GM12874 (cell line): ENCODE results near the gene COL5A2.

ENCODE experiments used
- TF ChIP-seq, protein P1 (sequence below): IDR thresholded peaks from 2 replicates; pipeline ENCODE4 v1.5.1; 2011; ENCODE audit warnings: low read depth, mild to moderate bottlenecking, control low read depth, low read length, moderate library complexity; ENCODE audit not compliant: insufficient read depth

The COL5A2 gene

DNA sequence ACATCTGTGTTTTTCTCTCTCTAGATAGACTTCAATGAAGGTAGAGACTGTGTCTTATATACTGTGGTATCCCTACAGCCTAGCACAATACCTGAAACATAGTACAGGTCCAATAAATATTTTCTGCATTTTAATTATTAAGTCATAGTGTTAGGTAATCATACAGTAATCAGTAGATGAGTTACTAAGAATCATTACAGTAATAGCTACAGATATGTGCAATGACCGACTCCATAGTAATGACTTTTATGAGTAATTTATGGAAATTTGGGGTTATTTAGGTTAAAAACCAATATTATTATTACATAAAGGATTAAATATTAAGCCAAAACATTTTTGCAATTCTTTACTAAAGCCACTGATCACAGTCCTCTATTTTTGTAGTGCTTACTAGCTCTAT, 21.6 kb downstream of the COL5A2 start:
- TF ChIP-seq, protein P1, sequence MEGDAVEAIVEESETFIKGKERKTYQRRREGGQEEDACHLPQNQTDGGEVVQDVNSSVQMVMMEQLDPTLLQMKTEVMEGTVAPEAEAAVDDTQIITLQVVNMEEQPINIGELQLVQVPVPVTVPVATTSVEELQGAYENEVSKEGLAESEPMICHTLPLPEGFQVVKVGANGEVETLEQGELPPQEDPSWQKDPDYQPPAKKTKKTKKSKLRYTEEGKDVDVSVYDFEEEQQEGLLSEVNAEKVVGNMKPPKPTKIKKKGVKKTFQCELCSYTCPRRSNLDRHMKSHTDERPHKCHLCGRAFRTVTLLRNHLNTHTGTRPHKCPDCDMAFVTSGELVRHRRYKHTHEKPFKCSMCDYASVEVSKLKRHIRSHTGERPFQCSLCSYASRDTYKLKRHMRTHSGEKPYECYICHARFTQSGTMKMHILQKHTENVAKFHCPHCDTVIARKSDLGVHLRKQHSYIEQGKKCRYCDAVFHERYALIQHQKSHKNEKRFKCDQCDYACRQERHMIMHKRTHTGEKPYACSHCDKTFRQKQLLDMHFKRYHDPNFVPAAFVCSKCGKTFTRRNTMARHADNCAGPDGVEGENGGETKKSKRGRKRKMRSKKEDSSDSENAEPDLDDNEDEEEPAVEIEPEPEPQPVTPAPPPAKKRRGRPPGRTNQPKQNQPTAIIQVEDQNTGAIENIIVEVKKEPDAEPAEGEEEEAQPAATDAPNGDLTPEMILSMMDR: no peak

DNA sequence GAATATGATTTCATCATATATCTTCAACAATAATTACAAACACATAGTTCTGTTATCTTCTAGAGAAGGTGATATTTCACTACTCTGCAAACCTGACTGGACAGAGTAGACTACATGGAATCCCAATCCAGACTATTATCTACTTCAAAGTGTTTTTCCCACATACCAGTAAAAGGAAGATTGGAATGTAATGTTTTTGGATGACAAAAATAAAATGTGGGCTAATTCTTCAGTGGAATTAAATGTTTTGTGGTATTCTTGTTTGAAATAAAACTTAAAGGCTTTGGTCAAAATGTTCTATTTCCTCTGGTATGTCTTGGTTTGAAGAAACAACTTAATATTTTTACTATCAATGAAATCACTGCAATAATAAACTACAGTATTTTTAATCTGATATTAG, 22.1 kb downstream of the COL5A2 start:
- TF ChIP-seq, protein P1: no peak

DNA sequence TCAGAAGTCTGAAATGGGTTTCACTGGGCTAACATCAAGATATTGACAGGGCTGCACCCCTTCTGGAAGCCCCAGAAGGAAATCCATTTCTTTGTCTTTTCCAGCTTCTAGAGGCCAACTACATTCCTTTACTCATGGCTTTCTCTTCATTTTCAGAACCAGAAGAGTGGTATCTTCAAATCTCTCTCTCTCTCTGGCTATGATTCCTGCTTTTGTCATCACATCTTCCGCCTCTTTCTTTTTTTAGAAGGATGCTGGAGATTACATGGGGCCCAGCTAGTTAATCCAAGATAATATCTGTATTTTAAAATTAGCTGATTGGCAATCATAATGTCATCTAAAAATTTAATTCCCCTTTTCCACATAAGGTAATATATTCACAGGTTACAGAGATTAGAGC, 23.8 kb downstream of the COL5A2 start:
- TF ChIP-seq, protein P1: no peak

DNA sequence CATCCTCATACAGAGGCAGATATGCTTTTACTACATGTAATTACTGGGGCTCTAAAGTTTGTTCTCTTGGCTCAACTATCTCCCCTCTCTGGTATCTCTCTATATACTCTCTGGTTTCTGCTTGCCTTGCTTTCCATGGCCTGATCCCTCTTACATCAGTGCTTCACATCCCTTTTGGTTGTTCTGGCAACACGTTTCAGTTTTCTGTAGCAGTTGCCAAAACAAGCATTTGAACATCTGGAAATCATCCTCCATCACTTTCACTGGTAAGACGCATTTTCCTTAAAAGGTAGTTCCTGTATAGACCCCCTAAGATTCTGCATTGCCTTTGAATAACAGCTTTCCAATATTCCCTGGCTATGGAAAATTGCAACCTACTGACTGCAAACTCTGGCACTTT, 25.9 kb downstream of the COL5A2 start:
- TF ChIP-seq, protein P1: no peak

DNA sequence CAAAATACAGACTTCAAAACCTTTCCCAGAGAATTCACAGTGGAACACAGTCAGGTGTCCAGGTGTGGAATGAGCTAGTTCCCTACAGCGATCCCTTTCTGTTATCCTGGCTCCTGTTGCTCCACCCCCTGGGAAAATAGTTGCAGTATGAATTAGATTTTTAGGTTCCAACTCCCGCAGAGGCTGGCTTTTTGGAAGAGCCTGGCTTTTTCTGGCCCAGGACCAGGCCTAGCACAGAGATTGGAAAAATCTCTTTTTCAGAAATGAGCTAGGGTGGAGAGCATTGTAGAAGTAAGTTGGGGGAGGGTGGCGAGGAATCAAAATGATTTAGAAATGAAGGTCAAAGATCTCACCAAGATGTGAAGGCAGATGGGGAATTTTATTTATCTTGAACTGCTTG, 27.1 kb downstream of the COL5A2 start:
- TF ChIP-seq, protein P1: no peak

DNA sequence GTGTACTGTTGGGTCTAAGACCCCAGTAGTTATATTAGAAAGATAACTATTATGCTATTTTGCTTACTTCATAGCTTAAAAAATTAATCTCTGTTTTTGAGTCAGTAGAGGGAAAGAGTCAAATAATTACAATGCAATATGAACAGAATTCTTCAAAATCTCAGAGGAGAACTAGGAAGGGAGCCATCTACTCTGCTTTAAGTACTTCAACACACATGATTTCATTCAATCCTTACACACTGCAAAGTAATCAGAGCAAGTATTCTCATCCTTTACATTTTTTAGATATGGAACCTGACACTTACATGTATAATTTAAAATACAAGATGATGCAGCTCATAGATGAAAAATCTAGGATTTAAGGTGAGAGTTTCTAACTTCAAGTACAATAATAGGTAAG, 27.7 kb downstream of the COL5A2 start:
- TF ChIP-seq, protein P1: no peak

DNA sequence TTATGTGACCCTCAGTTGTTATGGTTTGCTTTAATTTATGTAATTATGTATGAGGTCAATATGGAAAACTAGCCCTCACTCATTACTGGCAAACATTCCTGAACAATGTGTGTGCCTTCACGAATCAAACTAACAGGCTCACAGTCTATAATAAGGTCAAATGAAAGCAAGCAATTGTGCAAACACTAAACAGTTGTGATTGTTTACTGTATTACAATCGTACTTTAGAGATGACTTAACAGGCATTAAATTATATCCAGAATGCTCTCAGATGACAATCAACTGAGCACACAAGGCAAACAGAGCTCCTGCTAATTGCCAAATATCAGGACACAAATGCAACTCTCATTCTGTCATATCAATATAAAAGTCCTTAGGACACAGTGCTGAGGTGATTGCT, 29.5 kb downstream of the COL5A2 start:
- TF ChIP-seq, protein P1: no peak

DNA sequence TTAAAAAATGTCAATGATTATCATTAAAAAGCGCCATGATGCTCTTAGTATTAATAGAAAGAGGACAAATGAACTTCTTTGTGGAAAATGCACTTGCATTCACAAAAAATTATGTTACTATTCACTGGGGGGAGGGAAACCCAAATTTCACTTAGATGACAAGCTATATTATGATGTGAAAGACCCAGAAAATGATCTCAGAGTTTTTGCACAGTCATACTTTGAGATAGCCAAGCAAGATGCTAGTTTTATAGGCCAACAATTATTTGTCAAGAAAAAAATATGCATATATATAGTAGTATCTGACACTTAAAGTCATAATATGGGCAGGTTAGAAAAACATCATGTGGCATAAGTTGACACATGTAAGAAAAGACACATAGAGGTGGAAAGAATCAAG, 31.6 kb downstream of the COL5A2 start:
- TF ChIP-seq, protein P1: no peak
